SK-N-SH treated with all-trans-retinoic acid at 6 μM for 48 hours (cell line): Measurements from ENCODE around the gene RGS16.
"Not testable (repeated sequence)": the region's sequence is repeated elsewhere in the genome, so short reads cannot be mapped to it uniquely, and the experiment has no call there.

Source experiments
- ATAC-seq: fragments of 200-7000 bp; cut with Tn5 transposase; 3 replicates; pipeline ENCODE4 v1.9.1; 2020; ENCODE audit warnings: mild to moderate bottlenecking, moderate library complexity
- ARNTL ChIP-seq: fragments of 450-650 bp; formaldehyde crosslinking; IDR thresholded peaks from 2 replicates; pipeline ENCODE4 v1.5.0; 2020; ENCODE audit warnings: low read depth, mild to moderate bottlenecking, moderate library complexity, borderline replicate concordance
- CSDC2 ChIP-seq: fragments of 250-450 bp; sonication (Bioruptor Pico); IDR thresholded peaks from 2 replicates; pipeline ENCODE4 v1.5.0; 2020; ENCODE audit warnings: mild to moderate bottlenecking, moderate library complexity
- GLIS3 ChIP-seq: fragments of 250-450 bp; sonication (Bioruptor Pico); IDR thresholded peaks from 2 replicates; pipeline ENCODE4 v1.5.0; 2020; ENCODE audit warnings: mild to moderate bottlenecking, moderate library complexity
- PPARA ChIP-seq: fragments of 250-450 bp; sonication (Bioruptor Pico); IDR thresholded peaks from 2 replicates; pipeline ENCODE4 v1.5.0; 2020; ENCODE audit warnings: mild to moderate bottlenecking, borderline replicate concordance
- RARB ChIP-seq: fragments of 250-450 bp; sonication (Bioruptor Pico); IDR thresholded peaks from 2 replicates; pipeline ENCODE4 v1.8.0; 2021; ENCODE audit warnings: mild to moderate bottlenecking, moderate library complexity
- SNAI2 ChIP-seq: fragments of 250-450 bp; sonication (Bioruptor Pico); IDR thresholded peaks from 2 replicates; pipeline ENCODE4 v1.5.0; 2020; ENCODE audit warnings: mild to moderate bottlenecking, moderate library complexity
- TCF4 ChIP-seq: fragments of 250-450 bp; sonication (Bioruptor Pico); IDR thresholded peaks from 2 replicates; pipeline ENCODE4 v1.8.0; 2021; ENCODE audit warnings: mild to moderate bottlenecking, moderate library complexity, borderline replicate concordance
- ZFP3 ChIP-seq: fragments of 250-450 bp; sonication (Bioruptor Pico); IDR thresholded peaks from 2 replicates; pipeline ENCODE4 v1.5.0; 2020; ENCODE audit warnings: mild to moderate bottlenecking, moderate library complexity
- ZFP30 ChIP-seq: fragments of 450-650 bp; formaldehyde crosslinking; IDR thresholded peaks from 2 replicates; pipeline ENCODE4 v1.5.0; 2022; ENCODE audit warnings: mild to moderate bottlenecking, moderate library complexity
- ZNF565 ChIP-seq: fragments of 450-650 bp; formaldehyde crosslinking; conservative IDR thresholded peaks from 2 replicates; pipeline ENCODE4 v1.5.0; 2020; ENCODE audit warnings: low read depth, mild to moderate bottlenecking, moderate library complexity
- ZNF70 ChIP-seq: fragments of 450-650 bp; formaldehyde crosslinking; IDR thresholded peaks from 2 replicates; pipeline ENCODE4 v1.5.0; 2020; ENCODE audit warnings: mild to moderate bottlenecking, moderate library complexity
- TF ChIP-seq, protein P1 (sequence below): fragments of 250-450 bp; sonication (Bioruptor Pico); IDR thresholded peaks from 2 replicates; pipeline ENCODE4 v1.5.1; 2020; ENCODE audit warnings: low read depth, mild to moderate bottlenecking, moderate library complexity
- TF ChIP-seq, protein P2 (sequence below): fragments of 250-450 bp; sonication (Bioruptor Pico); IDR thresholded peaks from 2 replicates; pipeline ENCODE4 v1.5.0; 2020; ENCODE audit warnings: mild to moderate bottlenecking, moderate library complexity
- TF ChIP-seq, protein P3 (sequence below): fragments of 250-450 bp; sonication (Bioruptor Pico); IDR thresholded peaks from 2 replicates; pipeline ENCODE4 v1.8.0; 2021; ENCODE audit warnings: low read depth, mild to moderate bottlenecking, moderate library complexity, borderline replicate concordance
- TF ChIP-seq, protein P4 (sequence below): fragments of 250-450 bp; sonication (Bioruptor Pico); IDR thresholded peaks from 2 replicates; pipeline ENCODE4 v1.5.1; 2021; ENCODE audit warnings: mild to moderate bottlenecking, moderate library complexity
- TF ChIP-seq, protein P5 (sequence below): fragments of 250-450 bp; sonication (Bioruptor Pico); IDR thresholded peaks from 2 replicates; pipeline ENCODE4 v1.8.0; 2020; ENCODE audit warnings: mild to moderate bottlenecking, moderate library complexity, borderline replicate concordance

RGS16 gene

DNA sequence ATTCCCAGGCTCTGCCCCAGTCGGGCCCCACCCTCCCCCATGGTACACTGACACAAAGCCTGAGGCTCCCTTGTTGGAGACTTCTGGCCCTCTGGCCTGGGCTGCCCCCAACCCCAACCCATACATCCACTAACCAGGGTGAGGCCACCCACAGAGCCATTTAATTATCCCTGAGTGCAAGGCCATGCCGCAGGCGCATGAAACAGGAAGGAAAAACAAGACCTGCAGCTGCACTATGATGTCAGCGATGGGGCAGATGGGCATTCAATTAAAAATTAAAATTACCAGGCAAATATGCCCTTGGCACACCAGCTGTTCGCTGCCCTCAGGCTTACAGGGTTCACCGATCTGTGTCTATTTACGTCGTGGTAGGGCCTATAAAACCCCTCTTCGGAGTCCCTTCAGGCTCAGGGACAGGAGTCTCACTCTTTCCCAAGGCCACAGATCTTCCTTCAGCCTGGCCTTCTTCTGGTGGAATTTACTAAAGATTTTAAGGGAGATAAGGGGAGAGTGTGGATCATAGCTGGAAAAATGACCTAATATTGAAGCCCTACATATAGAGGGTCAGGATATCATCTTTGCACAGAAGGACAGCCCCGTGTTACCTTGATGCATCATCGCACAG, 29.6 kb upstream of the RGS16 start:
- TF ChIP-seq, protein P1, sequence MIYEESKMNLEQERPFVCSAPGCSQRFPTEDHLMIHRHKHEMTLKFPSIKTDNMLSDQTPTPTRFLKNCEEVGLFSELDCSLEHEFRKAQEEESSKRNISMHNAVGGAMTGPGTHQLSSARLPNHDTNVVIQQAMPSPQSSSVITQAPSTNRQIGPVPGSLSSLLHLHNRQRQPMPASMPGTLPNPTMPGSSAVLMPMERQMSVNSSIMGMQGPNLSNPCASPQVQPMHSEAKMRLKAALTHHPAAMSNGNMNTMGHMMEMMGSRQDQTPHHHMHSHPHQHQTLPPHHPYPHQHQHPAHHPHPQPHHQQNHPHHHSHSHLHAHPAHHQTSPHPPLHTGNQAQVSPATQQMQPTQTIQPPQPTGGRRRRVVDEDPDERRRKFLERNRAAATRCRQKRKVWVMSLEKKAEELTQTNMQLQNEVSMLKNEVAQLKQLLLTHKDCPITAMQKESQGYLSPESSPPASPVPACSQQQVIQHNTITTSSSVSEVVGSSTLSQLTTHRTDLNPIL (CRISPR knock-in tag) = no peak
- TF ChIP-seq ZNF70 (CRISPR knock-in tag) (peak; percentile 41; the same call in 1 of the 2 replicates), ZFP30 (no peak), ARNTL (CRISPR knock-in tag) (no peak), PPARA (CRISPR knock-in tag) (no peak), TCF4 (CRISPR knock-in tag) (peak; percentile 82), ZFP3 (CRISPR knock-in tag) (no peak), RARB (CRISPR knock-in tag) (no peak)
- TF ChIP-seq, protein P2, sequence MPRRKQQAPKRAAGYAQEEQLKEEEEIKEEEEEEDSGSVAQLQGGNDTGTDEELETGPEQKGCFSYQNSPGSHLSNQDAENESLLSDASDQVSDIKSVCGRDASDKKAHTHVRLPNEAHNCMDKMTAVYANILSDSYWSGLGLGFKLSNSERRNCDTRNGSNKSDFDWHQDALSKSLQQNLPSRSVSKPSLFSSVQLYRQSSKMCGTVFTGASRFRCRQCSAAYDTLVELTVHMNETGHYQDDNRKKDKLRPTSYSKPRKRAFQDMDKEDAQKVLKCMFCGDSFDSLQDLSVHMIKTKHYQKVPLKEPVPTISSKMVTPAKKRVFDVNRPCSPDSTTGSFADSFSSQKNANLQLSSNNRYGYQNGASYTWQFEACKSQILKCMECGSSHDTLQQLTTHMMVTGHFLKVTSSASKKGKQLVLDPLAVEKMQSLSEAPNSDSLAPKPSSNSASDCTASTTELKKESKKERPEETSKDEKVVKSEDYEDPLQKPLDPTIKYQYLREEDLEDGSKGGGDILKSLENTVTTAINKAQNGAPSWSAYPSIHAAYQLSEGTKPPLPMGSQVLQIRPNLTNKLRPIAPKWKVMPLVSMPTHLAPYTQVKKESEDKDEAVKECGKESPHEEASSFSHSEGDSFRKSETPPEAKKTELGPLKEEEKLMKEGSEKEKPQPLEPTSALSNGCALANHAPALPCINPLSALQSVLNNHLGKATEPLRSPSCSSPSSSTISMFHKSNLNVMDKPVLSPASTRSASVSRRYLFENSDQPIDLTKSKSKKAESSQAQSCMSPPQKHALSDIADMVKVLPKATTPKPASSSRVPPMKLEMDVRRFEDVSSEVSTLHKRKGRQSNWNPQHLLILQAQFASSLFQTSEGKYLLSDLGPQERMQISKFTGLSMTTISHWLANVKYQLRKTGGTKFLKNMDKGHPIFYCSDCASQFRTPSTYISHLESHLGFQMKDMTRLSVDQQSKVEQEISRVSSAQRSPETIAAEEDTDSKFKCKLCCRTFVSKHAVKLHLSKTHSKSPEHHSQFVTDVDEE (CRISPR knock-in tag) = no peak
- TF ChIP-seq, all 23 proteins: peak for 2
- peak; percentile 29; the same call in 1 of the 3 replicates for ATAC-seq

DNA sequence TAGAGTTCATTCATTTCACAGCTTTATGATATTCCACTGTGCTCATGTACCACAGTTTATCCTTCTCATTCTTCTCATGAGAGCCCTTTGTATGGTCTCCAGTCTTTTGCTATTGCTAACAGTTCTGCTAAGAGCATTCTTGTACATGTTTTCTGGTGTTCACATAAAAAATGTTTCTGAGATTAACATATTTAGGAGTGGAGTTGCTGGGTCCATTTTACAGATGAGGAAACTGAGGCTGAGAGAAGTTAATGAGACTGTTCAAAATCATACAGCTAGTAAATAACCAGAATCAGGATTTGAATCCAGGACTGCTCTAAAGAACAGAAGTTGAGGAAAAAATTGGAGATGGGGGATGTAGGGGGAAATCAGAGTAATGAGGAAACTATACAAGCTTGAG, 28.8 kb upstream of the RGS16 start:
- ATAC-seq = no peak
- TF ChIP-seq PPARA (CRISPR knock-in tag) = no peak
- no peak for TF ChIP-seq GLIS3 (CRISPR knock-in tag)
- no peak for TF ChIP-seq ZNF565 (CRISPR knock-in tag)
- no peak for TF ChIP-seq ZFP30
- TF ChIP-seq, protein P1 (CRISPR knock-in tag) = no peak
- no peak for TF ChIP-seq CSDC2
- TF ChIP-seq, all 23 proteins: peak for 0

DNA sequence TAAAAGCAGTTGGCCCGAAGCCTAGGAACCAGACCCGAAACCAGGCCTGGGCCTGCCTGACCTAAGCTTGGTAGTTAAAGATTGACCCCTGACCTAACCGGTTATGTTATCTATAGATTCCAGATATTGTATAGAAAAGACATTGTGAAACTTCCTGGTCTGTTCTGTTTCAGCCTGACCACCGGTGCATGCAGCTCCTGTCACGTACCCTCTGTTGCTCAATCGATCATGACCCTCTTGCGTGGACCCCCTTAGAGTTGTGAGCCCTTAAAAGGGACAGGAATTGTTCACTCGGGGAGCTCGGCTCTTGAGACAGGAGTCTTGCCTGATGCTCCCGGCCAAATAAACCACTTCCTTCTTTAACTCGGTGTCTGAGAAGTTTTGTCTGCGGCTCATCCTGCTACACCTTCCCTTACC, 28.3 kb upstream of the RGS16 start:
- ATAC-seq = not testable (repeated sequence)

DNA sequence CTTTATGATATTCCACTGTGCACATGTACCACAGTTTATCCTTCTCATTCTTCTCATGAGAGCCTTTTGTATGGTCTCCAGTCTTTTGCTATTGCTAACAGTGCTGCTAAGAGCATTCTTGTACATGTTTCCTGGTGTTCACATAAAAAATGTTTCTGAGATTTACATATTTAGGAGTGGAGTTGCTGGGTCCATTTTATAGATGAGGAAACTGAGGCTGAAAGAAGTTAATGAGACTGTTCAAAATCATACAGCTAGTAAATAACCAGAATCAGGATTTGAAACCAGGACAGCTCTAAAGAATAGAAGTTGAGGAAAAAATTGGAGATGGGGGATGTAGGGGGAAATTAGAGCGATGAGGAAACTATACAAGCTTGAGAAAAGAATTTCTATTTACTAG, 27.8 kb upstream of the RGS16 start:
- no peak for ATAC-seq
- TF ChIP-seq ZFP30 (no peak), SNAI2 (CRISPR knock-in tag) (no peak), TCF4 (CRISPR knock-in tag) (no peak), ZFP3 (CRISPR knock-in tag) (no peak)
- TF ChIP-seq, protein P3, sequence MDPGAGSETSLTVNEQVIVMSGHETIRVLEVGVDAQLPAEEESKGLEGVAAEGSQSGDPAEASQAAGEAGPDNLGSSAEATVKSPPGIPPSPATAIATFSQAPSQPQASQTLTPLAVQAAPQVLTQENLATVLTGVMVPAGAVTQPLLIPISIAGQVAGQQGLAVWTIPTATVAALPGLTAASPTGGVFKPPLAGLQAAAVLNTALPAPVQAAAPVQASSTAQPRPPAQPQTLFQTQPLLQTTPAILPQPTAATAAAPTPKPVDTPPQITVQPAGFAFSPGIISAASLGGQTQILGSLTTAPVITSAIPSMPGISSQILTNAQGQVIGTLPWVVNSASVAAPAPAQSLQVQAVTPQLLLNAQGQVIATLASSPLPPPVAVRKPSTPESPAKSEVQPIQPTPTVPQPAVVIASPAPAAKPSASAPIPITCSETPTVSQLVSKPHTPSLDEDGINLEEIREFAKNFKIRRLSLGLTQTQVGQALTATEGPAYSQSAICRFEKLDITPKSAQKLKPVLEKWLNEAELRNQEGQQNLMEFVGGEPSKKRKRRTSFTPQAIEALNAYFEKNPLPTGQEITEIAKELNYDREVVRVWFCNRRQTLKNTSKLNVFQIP (CRISPR knock-in tag) = no peak
- TF ChIP-seq, protein P4, sequence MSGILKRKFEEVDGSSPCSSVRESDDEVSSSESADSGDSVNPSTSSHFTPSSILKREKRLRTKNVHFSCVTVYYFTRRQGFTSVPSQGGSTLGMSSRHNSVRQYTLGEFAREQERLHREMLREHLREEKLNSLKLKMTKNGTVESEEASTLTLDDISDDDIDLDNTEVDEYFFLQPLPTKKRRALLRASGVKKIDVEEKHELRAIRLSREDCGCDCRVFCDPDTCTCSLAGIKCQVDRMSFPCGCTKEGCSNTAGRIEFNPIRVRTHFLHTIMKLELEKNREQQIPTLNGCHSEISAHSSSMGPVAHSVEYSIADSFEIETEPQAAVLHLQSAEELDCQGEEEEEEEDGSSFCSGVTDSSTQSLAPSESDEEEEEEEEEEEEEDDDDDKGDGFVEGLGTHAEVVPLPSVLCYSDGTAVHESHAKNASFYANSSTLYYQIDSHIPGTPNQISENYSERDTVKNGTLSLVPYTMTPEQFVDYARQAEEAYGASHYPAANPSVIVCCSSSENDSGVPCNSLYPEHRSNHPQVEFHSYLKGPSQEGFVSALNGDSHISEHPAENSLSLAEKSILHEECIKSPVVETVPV (CRISPR knock-in tag) = no peak
- TF ChIP-seq, protein P1 (CRISPR knock-in tag) = no peak
- TF ChIP-seq, protein P5, sequence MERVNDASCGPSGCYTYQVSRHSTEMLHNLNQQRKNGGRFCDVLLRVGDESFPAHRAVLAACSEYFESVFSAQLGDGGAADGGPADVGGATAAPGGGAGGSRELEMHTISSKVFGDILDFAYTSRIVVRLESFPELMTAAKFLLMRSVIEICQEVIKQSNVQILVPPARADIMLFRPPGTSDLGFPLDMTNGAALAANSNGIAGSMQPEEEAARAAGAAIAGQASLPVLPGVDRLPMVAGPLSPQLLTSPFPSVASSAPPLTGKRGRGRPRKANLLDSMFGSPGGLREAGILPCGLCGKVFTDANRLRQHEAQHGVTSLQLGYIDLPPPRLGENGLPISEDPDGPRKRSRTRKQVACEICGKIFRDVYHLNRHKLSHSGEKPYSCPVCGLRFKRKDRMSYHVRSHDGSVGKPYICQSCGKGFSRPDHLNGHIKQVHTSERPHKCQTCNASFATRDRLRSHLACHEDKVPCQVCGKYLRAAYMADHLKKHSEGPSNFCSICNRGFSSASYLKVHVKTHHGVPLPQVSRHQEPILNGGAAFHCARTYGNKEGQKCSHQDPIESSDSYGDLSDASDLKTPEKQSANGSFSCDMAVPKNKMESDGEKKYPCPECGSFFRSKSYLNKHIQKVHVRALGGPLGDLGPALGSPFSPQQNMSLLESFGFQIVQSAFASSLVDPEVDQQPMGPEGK (CRISPR knock-in tag) = no peak
